HT-29 (cell line): ENCODE measurements around the gene MLEC. TPM values are rescaled to one million over a fixed set of nuclear protein-coding genes. Genes with fewer than 3 reads are reported as not detected.
A peak's percentile ranks its signal among the peaks of the same experiment; 100 is the strongest.

Experiments
- DNase-seq: peaks from one replicate; pipeline ENCODE4 v3.0.0-alpha.2; 2015; ENCODE audit warnings: low spot score
- total RNA-seq: library from RNA; depleted of rRNA; stranded (reverse); fragments of >200 nt; shearing (Covaris generic); gene quantifications from 2 replicates; pipeline ENCODE4 v1.2.3, GENCODE V29; 2014; rRNA removed

MLEC gene, protein sequence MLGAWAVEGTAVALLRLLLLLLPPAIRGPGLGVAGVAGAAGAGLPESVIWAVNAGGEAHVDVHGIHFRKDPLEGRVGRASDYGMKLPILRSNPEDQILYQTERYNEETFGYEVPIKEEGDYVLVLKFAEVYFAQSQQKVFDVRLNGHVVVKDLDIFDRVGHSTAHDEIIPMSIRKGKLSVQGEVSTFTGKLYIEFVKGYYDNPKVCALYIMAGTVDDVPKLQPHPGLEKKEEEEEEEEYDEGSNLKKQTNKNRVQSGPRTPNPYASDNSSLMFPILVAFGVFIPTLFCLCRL
- total RNA-seq: 226 and 266 TPM in 2 replicates

DNA sequence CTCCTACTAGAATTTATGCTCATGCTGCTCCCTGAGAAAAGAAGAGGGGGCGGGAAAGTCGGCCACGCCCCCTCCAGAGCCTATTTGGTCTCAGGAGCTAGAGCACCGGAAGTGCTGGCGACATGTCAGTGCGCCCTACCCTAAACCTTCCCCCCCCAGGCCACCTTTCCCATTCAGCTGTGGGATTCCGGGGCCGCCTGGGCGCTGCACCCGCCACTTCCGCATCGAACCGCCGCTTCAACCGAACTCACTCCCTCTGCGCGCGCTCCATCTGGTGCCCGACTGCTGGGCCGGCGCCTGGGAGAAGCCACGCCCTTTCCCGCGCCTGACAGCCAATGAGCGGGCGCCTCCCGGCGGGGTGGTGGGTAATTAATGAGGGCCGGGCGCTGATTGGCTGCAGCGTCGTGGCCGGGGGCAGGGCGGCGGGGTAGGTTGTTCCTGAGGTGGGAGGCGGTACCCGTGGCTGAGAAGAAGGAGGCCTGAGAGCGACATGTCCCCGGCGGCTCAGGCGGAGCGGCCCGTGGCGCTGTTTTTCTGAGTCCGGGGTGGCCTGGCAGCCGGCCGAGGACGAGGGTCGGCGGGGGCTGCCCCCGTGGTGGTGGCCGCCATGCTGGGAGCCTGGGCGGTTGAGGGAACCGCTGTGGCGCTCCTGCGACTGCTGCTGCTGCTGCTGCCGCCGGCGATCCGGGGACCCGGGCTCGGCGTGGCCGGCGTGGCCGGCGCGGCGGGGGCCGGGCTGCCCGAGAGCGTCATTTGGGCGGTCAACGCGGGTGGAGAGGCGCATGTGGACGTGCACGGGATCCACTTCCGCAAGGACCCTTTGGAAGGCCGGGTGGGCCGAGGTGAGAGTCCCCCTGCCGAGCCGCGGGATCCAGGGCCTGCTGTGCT lies at the start of gene MLEC:
Gene MLEC, plus strand, starts transcription at position 460 of the 888 bp plus-strand sequence. Its CDS starts 148 bp downstream, at position 608.
- peak; percentile 98 for DNase-seq

DNA sequence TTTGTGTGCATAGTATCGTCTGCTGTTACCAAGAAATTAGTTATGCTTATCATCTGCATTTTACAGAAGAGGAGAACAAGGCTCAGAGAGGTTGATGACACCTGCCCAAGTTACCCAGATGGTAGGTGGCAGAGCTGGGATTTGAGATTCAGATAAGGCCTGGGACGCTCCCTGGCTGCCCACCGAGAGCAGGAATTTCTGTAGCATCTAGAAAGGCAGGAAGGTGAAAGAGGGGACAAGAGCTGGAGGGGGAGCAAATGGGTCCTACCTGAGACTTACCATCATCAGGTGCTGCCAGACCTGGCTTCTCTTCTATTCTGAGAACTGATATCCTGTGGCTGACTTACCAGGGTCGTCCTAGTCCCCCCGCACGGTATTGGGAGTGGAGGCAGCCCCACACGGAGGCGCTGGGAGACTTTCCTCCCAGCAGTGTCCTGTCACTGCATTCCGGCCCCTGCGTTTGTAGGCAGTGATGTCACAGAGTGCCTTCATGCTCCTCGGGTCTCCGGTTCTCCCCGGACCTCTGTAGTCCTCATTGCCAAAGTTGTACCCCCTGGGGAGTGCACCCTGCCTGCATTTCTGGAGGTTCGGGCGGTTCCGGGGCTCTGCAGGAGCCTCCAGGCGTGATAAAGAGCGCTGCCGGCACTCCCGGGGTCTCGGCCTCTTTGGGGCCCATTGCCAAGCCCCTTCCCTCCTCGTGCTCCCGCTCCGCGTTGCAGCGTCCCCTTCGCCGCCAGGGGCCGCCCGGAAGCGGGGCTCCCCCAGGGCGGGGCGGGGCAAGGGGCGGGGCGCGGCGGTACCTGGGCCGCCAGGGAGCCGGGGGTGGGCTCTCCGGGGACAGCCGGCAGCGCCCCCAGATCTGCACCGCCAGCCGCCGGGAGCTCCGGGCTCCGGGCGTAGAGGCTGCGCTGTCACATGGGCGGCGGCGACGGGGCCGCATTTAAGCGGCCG lies 46.9 kb upstream of the MLEC start, which contains the start of gene CABP1:
Gene CABP1, plus strand, starts transcription at position 856 of the 951 bp plus-strand sequence. Its CDS starts 60 bp downstream, at position 916.
- peak; percentile 33 for DNase-seq

DNA sequence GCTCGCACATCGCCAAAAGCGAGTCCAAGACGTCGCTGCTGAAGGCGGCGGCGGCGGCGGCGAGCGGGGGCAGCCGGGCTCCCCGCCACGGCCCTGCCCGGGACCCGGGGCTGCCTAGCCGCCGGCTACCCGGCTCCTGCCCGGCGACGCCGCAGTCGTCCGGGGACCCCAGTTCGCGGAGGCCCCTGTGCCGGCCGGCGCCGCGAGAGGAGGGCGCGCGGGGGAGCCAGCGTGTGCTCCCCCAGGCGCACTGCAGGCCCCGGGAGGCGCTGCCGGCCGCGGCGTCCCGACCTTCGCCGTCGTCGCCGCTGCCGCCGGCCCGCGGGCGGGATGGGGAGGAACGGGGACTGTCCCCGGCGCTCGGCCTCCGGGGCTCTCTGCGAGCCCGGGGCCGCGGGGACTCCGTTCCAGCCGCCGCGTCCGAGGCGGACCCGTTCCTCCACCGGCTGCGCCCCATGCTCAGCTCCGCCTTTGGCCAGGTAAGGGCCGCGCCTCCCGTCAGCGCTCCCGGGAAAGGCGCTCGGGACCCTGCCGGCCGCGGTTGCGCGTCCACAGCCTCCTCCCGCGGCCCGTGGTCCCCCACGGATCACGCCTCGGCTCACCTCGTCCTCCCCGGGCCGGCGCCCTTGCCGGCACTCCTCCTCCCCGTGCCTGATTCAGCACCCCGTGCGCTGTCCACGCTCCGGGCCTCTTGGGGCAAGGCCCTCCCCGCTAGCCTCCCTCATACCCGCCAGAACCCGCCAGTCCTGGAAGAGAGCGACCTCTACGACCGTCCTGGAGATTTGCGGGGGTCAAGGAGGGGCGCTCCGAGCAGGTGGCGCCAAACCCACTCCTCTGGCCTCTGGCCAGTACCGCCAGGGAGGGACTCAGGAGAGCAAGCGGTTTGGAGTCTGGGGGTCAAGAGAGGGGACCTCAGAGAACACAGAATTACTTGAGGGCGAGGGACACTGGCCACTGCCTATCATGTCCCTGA lies 45.8 kb upstream of the MLEC start:
- peak; percentile 54 for DNase-seq

DNA sequence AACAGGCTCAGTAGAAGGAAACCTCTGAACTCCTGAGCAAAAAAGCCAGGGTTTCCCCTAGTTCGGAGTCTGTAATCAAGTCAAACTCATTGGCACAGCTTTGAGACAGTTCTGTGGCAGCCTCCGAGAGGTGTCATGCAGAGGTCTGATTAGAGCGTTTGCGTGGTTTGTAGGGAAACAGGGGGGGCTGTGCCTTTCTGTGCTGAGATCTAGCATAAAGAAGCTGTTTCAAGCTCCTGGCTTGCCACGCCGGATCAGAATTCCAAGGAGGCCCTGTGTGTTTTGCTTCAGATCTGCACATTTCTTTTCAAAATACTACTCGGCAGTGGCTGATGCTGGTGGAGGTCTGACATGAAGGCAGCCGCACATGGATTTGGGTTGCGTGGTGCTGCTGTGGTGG lies 44.8 kb upstream of the MLEC start:
- no peak for DNase-seq

DNA sequence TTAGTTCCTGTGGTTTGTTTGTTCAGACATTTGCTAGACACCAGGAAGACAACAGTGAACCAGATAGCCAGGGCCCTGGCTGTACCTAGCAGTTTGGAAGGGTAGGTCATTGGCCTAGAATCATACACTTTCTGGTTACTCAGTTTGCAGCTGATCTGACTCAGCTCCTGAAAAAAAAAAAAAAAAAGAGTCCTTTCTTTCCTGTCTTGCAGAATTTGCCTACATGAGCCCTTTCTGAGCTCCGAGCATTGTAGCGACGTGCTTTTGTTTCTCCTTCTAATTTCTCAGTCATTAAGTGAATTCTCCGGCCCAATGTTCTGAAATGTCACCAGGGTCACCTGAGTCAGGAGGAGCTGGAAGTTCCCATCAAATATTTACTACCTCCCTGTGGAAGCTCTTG lies 44.1 kb upstream of the MLEC start:
- DNase-seq: no peak

DNA sequence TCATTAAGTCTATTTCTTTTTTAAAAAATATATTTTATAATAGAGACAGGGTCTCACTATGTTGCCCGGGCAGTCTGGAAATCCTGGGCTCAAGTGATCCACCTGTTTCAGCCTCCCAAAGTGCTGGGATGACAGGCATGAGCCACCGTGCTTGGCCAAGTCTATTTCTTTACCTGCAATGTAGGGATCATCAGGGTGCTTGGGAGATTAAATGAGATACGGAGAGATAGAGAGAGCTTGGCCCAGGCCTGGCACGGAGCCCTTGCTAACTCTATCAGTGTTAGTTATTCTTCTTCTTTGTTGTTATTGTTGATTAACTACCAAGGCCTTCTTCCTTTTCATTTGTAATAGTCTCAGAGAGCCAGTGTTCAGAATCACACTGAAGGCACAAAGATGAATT lies 43.4 kb upstream of the MLEC start:
- DNase-seq: no peak

DNA sequence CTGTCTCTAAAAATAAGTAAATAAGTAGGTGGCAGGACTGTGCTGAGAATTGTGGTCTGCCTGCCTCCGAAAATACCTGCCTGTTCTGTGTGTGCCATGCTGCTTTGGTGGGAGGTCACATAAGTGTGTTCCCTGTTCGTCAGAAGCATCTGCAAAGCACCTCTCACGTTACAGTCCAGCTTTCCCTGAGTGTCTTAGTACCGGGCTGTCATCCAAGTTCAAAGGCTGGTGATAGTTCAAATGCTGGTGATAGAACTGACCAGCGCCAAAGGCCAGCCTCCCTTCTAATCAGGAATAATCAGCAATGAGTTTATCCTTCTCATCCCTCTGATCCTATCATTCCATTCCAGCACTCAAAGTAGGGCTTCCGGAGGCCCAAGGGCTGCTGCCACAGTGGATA lies 40.9 kb upstream of the MLEC start:
- no peak for DNase-seq

DNA sequence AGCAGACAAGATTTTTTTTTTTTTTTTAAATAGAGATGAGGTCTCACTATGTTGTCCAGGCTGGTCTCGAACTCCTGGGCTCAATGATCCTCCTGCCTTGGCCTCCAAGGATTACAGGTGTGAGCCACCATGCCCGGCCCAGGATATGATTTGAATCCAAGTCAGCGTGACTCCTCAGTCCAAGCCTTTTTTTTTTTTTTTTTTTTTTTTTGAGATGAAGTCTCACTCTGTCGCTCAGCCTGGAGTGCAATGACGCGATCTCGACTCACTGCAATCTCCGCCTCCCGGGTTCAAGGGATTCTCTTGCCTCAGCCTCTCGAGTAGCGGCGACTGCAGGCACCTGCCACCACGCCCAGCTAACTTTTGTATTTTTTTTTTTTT lies 39.6 kb upstream of the MLEC start:
- no peak for DNase-seq

DNA sequence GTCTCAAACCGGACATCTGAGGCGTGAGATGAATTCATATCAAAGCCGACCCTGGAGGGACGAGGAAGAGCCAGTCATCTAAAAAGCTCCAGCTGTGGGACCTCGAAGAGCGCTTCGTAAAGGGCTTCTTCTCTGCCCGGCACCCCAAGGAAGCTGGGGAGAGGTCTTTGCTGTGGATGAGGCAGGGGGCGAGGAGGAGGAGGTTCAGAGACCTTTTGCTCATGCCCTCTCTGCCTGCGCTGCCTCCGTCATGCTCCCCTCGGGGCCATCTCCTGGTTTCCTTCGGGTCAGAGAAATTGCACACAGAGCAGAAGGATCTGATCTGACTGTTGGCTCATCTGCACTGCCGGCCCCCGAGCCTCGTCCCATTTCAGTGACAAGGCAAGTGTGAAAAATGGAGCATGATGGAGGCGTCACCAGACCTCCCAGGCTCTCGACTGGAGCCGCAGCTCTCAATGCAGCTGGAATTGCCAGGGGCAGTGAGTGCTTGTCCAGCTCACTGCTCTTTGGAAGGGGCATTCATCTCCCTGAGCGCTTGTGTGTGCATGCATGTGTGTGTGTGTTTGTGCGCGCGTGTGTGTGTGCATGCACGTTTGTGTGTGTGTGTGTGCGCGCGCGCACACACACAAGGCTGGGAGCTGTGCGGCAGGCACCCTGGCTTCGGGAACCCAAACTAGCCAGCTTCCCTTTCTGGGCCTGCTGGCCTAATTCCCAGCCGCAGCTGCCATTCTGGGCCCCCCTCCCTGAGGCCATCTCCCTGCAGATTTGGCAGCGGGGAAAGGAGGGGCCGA lies 37.3 kb upstream of the MLEC start:
- DNase-seq: no peak

DNA sequence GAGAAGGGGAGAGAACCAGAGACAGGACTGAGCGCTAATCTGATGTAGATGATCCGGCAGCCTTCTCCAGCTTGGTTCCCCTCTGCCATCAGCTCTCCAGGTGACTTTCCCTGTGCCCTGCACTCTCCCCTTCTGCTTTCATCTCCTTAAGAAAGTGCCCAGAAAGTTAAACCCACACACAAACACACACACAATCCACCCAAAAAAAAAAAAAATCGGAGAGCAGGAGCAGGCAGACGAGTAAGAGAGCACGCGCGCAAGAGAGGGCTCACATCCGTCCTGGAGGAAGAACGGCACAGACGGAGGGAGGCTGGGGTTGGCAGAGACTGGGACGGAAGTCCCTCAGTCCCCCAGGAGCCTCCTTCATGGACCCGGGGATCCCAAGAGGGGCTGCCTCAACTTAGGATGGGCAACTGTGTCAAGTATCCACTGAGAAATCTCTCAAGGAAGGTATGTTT lies 36.7 kb upstream of the MLEC start:
- no peak for DNase-seq

DNA sequence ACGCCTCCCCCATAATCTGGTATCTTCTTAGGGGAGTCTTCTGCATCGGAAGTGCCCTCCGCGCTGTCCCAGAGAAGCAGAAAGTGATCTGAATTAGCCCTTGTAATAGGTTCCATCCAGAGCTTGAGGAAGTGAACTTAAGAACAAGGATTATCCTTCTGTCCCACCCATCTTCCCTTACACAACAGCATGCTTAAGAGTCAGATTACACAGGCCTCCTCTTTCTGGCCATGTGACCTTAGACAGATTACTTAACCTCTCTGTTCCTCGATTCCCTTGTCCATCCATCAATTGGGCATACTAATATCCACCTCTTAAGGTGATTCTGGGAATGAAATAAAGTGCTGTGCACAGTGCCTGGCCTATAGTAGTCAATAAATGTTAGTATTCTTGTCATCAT lies 35.1 kb upstream of the MLEC start:
- peak; percentile 55 for DNase-seq

DNA sequence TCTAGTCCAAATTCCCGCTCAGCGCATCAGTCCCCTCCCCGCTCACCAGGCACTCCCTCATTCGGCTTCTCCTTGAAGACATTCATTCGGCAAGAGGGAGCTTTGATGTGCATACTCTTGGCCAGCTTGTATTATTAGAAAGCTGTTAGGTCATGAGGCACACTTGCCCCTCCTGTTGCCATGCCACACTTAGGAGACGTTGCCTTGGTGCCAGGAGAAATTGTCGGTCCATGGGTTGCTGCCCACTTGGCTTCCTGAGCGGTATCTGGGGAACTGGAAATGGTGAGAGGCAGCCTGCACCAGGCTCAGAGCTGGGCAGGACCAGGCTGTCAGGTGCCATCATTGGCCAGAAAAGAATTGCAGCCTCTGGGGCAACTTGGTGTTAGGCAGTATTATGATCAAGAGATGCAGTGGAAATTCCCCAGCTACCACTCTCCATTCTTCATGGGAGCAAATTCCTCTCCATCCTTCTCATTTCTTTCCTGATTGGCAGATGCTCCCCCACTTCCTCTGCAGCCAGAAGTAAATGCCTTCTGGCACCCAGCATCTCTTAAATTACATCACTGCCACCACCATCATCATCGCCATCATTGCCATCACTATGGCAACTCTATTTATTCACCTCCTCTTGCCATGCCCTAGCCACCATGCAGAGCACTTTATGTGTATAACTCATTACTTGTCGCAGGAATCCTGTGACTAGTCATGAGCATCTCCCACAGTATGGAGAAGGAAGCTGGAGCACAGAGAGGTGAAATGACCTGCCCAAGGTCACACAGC lies 34.1 kb upstream of the MLEC start:
- no peak for DNase-seq

DNA sequence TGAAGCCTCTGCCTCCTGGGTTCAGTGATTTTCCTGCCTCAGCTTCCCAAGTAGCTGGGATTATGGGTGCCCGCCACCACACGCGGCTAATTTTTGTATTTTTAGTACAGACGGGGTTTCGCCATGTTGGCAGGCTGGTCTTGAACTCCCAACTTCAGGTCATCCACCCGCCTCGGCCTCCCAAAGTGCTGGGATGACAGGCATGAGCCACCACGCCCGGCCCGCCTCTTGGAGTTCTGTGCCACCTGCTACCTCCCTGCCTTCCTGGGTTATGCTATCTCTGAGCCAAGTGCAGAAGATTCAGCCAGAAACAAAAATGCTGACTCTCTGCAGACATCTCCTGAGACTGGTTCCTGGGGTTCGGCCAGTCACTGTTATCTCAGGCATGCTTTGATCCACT lies 33.3 kb upstream of the MLEC start:
- DNase-seq: no peak

DNA sequence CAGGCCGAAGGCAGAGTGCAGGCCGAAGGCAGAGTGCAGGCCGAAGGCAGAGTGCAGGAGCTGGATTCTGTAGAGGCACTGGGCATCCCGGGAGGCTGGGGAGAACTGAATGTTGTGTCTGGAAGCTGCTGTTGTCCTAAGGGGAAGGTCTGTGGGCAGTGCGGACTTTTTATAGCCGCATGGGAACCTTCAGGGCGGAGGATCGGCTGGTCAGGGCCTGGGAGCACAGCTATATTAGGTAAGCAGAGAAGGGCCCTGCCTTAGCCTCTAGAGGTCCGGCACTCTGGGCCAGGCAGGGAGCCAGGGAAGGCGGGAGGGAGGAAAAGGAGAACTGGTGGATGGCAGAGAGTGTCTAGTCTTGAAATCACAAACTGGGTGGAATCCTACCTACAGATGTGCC lies 32.3 kb upstream of the MLEC start:
- no peak for DNase-seq

DNA sequence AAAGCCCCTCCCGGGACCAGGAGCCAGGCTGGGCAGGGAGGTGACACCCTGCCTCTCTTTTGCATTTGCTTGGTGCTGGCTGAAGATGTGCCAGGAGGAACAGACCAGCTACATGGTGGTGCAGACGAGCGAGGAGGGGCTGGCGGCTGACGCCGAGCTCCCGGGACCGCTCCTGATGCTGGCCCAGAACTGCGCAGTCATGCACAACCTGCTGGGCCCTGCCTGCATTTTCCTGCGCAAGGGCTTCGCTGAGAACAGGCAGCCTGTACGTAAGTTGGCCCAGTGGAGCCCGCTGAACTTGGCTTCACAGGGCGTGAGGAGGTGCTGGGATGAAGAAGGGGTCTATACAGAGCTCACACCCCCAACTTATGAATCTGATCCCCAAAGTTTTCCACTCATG lies 30.9 kb upstream of the MLEC start:
- no peak for DNase-seq

DNA sequence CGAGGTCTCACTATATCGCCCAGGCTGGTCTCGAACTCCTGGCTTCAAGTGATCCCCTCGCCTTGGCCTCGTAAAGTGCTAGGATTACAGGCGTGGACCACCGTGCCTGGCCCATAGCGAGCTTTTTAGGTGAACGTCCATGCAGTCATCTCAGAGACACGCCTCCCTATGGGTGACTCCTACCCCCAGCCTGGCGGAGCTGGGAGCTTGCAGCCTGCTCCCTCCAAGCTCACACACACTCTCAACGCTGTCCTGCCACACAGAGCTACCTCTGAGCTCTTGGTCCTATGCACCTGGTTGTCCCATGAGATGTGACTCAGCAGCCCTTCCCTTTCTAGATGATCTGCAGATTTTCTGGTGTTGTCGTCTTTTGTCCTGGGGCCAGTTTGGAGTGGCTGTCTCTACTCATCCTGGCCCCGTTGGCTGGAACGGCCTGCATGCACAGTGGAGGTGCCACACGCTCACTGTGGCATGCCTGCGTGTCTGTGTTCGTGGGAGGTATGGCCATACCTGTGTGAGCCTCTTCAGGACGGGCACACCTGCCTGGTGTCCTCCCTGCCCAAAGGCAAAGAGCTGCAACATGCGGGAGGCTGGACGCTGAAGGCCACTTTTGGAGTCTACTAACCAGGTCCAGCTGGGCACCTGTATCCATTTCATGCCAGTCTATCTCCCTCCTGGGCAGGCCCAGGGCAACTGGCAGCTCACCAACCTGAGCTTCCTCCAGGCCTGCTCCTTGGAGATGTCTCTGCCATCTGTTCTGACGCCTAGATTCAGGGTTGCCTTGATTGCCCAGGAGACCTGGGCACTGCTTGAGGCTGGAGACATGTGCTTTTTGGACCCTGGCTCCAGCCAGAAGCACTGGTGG lies 28.4 kb upstream of the MLEC start:
- no peak for DNase-seq

DNA sequence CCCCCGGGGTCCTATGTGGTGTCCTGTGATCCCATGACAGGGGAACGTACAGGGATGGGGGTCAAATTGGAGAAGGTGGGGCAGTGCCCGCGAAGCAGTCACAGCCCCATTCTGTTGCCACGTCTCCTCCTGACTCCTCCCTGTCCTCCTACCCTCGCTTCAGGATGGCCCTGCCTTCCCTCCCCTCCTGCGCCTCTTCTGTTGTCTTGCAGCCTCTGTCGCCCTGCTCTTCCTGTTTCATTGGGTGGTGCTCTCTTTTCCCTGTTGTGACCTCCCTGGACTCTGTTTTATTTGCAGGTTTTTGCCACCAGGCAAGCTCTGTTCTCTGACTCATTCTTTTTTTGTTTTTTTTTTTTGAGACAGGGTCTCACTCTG lies 27.8 kb upstream of the MLEC start:
- peak; percentile 48 for DNase-seq

DNA sequence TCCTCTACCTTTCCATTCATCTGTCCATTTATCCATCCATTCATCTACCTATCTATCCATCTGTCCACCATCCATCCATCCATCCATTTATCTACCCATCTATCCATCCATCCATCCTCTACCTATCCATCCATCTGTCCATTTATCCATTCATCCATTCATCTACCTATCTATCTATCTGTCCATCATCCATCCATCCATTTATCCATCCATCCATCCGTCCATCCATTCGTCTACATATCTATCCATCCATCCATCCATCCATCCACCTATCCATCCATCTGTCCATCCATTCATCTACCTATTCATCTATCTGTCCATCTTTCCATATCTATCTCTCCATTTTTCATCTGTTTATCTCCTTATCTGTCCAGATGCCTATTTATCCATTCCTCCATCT lies 25.5 kb upstream of the MLEC start:
- DNase-seq: no peak
